Stimulated activated CD4-positive, alpha-beta T cell treated with anti-CD3 and anti-CD28 coated beads, Interleukin-1b, Interleukin-23, amount 100 ng/mL, for 48 hours (primary cell): ENCODE results near the gene CEBPG.

Experiments
- DNase-seq: peaks from one replicate; pipeline ENCODE4 v3.0.0-alpha.2; 2020

Gene CEBPG

DNA sequence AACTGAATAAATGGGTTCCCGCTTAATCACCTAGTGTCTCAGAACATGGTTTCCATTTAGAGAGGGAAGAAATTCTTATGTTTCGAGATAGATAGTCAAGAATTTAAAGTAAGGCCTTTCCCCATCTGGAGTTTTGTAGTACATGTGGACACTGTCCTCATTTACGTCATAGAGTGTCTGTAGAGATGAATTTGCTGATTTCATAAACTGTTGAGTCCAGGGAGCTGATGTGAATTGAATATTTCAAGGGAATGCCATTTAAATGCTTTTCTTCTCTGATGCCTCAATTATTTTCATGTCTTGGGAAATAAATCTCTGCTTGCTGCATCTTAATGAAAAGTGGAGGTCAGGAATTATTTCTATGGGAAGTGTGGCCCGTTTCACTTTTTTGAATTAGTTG, 9.5 kb downstream of the CEBPG start:
- DNase-seq: no peak

DNA sequence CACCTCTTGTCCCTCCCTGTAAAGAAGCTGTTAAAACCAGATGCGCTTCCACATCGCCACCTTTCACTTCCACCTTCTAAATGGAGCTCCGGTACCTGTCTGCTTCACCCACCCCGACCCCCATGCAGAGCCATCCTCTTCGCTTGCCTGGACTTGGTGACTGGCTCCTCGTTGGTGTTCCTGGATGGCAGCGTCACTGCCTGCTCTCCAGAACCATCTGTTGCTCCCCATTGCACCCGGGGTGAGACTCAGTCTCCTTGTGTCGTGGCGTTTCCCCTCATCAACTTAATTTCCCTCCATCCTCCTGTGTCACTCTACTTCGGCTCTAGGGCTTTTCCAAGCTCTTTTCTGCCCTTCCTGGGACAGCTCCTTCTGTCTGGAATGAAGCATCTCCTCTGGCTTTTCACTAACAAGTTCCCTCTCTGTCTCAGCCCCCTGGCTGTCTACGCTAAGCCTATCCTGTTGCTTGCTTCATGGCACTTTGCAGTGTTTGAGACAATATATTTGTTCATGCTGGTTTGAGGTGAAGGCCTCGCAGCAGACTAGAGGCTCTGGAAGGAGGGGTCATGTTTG, 10.3 kb downstream of the CEBPG start:
- no peak for DNase-seq

GRCh38 chr19:33384983-33385382, 11.5 kb downstream of the CEBPG start:
- DNase-seq: no peak

- no peak for DNase-seq
These were observed 12.4 kb downstream of the CEBPG start for GRCh38 chr19:33385956-33386355.

- no peak for DNase-seq
These were observed 12.9 kb downstream of the CEBPG start for GRCh38 chr19:33386361-33386858.

DNA sequence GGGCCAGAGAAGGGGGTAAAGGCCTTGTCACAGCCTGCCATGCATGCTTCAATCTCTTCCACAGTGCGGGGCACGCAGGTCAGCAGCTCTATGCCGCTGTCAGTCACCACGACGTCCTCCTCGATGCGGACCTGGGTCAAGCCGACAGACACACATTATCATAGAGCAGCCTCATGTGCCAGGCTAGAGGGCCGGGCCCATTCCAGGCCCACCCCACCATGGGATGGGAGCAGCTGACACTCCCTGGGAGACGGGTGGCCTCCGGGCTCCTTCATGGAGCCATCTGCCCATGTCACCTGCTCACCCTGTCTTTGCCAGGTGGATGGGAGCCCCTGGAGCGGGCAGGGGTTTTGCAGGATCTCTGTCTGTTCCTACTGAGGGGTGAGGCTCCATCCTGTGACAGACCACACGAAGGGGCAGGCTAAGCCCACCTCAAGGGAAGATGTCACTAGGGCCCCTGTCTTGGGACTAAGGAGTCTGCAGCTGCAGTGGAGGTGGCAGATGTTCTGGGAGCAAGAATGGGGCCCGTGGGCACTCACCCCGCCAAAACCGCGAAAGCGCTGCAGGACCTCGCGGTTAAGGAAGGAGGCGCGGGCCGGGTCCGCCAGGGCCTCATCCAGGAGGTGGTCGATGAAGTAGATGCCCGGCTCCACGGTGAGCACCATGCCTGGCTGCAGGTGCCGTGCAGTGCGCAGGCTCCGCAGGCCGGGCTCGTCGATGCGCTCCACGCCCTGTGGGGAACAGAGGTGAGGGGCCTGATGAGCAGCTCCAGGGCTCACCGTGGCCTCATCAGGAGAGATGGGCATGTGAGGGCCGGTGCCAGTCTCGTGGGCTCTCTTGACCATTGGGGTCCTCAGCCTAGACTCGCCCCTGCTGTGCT, 14.1 kb downstream of the CEBPG start:
- no peak for DNase-seq

DNA sequence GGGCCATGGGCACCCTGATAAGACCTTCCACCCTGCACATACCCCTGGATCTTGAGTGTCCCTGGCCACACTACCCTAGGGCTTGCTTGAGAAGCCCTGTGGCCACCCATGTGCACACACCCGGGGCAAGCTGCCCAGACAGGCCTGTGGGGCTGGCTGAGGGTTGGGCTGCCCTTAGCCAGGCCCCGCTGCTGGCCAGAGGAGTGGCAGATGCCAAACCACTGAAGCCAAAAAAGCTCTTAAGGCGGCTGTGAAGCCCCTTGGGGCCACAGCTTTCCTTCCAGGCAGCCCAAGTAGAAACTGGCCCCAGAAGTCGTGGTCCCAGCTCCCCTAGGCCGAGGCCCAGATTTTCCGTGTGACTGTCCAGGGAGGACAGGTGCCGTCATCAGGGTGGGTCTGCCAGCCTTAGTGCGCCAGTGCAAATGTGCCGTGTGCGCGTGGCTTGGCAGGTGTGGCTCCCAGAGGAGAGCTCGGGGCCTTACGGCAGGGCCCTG, 14.8 kb downstream of the CEBPG start:
- no peak for DNase-seq

GRCh38 chr19:33388725-33389420, 15.4 kb downstream of the CEBPG start:
- DNase-seq: no peak

GRCh38 chr19:33389421-33390100, 16.1 kb downstream of the CEBPG start:
- DNase-seq: no peak

DNA sequence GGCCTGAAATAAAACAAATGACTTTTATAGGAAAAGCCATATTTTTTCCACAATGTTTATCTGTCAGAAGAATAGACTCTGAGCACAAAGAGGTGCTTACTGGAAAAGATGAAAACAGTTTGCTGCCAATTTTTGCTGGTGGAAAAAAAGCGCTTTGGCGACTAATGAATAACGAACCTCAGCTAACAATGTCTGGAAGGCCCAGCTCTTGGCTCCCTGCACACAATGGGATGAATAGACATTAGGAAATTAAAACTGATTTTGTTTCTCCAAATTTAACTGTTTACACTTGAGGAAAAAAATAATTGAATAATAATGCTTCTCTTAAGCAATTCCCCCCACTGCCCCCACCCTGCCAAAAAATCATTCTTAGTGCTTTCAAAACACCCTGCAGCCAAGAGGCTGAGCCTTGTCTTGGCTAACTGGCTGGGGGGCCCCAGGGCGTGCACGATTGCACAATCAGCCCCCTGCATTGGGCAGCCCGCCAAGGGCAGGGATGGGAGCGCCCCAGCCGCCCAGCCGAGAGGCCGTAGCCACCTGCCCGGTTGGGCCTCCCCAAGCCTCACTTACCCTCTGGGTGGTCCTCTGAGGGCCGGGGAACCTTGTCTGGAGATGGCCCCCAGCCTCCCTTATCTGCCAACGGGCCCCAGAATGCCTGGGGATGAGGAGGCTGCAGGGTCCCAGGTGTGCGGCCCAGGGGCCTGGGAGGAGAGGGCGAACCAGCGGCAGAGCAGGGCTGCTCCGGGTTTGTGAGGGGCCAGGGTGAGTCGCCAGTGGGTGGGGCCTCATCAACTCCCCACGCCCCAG, 16.8 kb downstream of the CEBPG start:
- DNase-seq: no peak

- no peak for DNase-seq
These were observed 17.6 kb downstream of the CEBPG start for GRCh38 chr19:33390908-33391630.

GRCh38 chr19:33391631-33392249, 18.2 kb downstream of the CEBPG start:
- no peak for DNase-seq

DNA sequence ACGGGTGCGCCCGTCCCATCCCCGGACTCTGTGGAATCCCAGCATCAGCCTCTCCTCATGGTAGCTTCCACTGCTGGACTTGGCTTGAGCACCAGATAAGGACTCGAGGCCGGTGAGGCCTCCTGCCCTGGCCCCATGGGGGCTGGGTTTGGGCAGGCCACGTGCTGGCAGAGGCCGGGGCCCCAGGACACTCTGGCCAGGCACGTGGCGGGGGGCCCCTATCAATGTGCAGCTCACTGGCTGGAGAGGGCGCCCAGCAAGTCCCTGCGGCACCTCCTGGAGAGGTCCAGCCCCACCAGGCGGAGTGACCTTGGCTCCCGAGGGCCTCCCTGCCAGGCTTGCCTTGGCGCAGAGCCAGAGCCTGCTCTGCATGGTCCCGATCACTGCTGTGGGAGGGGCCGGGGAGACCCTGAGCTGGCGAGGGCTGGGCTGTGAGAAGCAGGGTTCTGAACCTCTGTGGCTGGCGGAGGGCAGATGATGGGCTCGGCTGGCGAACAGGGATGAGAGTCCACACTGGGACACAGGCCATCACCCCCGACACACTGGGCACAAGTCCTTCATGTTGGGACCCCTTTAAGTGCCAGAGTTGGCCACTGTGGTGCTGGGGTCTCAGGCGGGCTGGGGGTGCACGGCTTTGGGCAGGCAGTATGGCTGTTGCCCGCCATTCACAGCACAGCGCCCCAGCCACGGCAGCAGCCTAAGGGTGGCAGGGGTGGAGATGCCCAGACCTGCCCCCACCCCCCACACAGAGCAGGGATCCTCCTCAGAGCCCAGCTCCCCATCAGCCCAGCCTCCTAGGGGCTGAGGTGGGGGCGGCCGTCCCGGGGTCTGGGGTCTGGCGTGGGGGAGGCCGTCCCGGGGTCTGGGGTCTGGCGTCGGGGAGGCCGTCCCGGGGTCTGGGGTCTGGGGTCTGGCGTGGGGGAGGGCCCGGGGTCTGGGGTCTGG, 19.1 kb downstream of the CEBPG start:
- no peak for DNase-seq

DNA sequence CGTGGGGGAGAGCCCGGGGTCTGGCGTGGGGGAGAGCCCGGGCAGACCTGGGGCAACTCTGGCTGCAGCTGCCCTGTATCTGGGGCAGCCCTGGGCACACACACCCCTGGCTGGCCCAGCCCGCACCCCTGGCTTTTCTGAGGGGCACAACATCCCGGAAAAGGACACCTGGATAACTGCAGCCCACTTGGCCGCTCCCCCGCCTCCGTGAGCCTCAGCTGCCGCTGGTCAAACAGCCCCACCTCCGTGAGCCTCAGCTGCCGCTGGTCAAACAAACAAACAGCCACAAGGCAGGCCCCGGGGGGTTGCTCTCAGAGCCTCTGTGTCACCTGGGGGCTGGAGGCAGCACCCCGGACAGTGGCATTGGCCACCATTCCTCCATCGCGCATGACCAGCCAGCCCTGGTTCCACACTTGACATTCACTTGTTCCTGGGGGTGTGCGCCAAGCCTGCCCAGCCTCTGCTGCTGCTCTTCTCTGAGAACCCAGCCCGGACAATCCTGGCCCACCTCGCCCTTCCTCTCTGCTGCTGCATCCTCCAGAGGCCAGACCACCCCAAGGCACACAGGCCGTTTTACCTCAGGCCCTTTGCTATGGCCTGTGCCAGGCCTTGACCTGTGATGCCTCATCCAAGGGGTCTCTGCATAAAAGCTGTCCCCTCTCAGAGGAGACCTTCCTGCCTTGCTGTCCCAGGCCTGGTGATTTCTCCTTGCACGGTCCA, 19.9 kb downstream of the CEBPG start:
- DNase-seq: no peak

GRCh38 chr19:33394006-33394722, 20.7 kb downstream of the CEBPG start:
- no peak for DNase-seq

GRCh38 chr19:33394723-33395560, 21.4 kb downstream of the CEBPG start:
- DNase-seq: no peak
